Activated T-helper 2 cell treated with anti-CD3 and anti-CD28 coated beads, Interferon-gamma antibody, Interleukin-2, Interleukin-4, amounts not matched to agents 10 μg/mL and 5 μg/mL and 100 μg/mL, durations not matched to agents 14 hours and 24 hours and 36 hours (primary cell): ENCODE measurements around the gene MYO3A. TPM values are rescaled to one million over a fixed set of nuclear protein-coding genes. Genes with fewer than 3 reads are reported as not detected.

ENCODE experiments used
- DNase-seq: peaks from one replicate; pipeline ENCODE4 v3.0.0; 2021; ENCODE audit warnings: low spot score
- H3K27ac Mint-ChIP-seq: one replicate; pipeline ENCODE4 v1.8.0; 2021; ENCODE audit warnings: mixed read lengths
- H3K27me3 Mint-ChIP-seq: one replicate; pipeline ENCODE4 v1.8.0; 2021; ENCODE audit warnings: low read depth, mixed read lengths
- H3K36me3 Mint-ChIP-seq: one replicate; pipeline ENCODE4 v1.8.0; 2021; ENCODE audit warnings: low read depth, mixed read lengths
- H3K4me1 Mint-ChIP-seq: one replicate; pipeline ENCODE4 v1.8.0; 2021; ENCODE audit warnings: low read depth, mixed read lengths
- H3K4me3 Mint-ChIP-seq: one replicate; pipeline ENCODE4 v1.8.0; 2021; ENCODE audit warnings: low read depth, mild to moderate bottlenecking, moderate library complexity, mixed read lengths
- H3K9me3 Mint-ChIP-seq: one replicate; pipeline ENCODE4 v1.8.0; 2021; ENCODE audit warnings: mixed read lengths
- intact Hi-C: fragments of 100-400 bp; cut with micrococcal nuclease; formaldehyde crosslinking; loops from one replicate; pipeline ENCODE4 v1.15.1; 2023
- total RNA-seq: library from RNA; stranded (reverse); gene quantifications from 2 replicates; pipeline ENCODE4 v1.2.3, GENCODE V29; 2022

MYO3A gene
- total RNA-seq, 1 donor from 2014 or later, result not detected

- intact Hi-C loops, result no loop called here
- Mint-ChIP-seq H3K27me3 (peaks cover 66% of the 10 kb centered on the region), H3K4me1 (peaks cover 4% of the 10 kb centered on the region), H3K27ac (no peak overlapping the region), H3K36me3 (no peaks in the 10 kb centered on the region), H3K9me3 (no peaks in the 10 kb centered on the region), H3K4me3 (no peak overlapping the region)
- no peak for DNase-seq
Observed at GRCh38 chr10:26222563-26222962, 288.5 kb downstream of the MYO3A start.

GRCh38 chr10:26225322-26225721 lies 291.3 kb downstream of the MYO3A start:
- DNase-seq, result no peak
- Mint-ChIP-seq H3K9me3 (no peaks in the 10 kb centered on the region), H3K4me3 (no peak overlapping the region), H3K27ac (no peak overlapping the region), H3K4me1 (no peaks in the 10 kb centered on the region), H3K27me3 (peaks cover 44% of the 10 kb centered on the region), H3K36me3 (no peaks in the 10 kb centered on the region)
- intact Hi-C loops, result no loop called here

- Mint-ChIP-seq H3K4me3 (no peak overlapping the region), H3K36me3 (no peaks in the 10 kb centered on the region), H3K27ac (no peak overlapping the region), H3K9me3 (no peaks in the 10 kb centered on the region), H3K27me3 (peaks cover 20% of the 10 kb centered on the region), H3K4me1 (no peaks in the 10 kb centered on the region)
- intact Hi-C loops, result no loop called here
- DNase-seq, result no peak
Observed at GRCh38 chr10:26227786-26228185, 293.8 kb downstream of the MYO3A start.

- Mint-ChIP-seq H3K4me1 (no peaks in the 10 kb centered on the region), H3K27ac (no peak overlapping the region), H3K27me3 (no peaks in the 10 kb centered on the region), H3K9me3 (no peaks in the 10 kb centered on the region), H3K36me3 (no peaks in the 10 kb centered on the region), H3K4me3 (no peak overlapping the region)
- no peak for DNase-seq
- intact Hi-C loops, result no loop called here
Observed at GRCh38 chr10:26232174-26232573, 298.1 kb downstream of the MYO3A start.

GRCh38 chr10:26235761-26236160 lies 301.7 kb downstream of the MYO3A start:
- Mint-ChIP-seq H3K4me1 (no peaks in the 10 kb centered on the region), H3K27ac (no peak overlapping the region), H3K9me3 (no peaks in the 10 kb centered on the region), H3K36me3 (no peaks in the 10 kb centered on the region), H3K27me3 (no peaks in the 10 kb centered on the region), H3K4me3 (no peak overlapping the region)
- intact Hi-C loops, result no loop called here
- DNase-seq, result no peak

GRCh38 chr10:26238378-26238777 lies 304.3 kb downstream of the MYO3A start:
- H3K4me3 Mint-ChIP-seq, result no peak overlapping the region
- DNase-seq, result no peak
- intact Hi-C loops, result no loop called here
- no peak overlapping the region for H3K27ac Mint-ChIP-seq
- peaks cover 4% of the 10 kb centered on the region for H3K27me3 Mint-ChIP-seq
- no peaks in the 10 kb centered on the region for H3K9me3 Mint-ChIP-seq
- no peaks in the 10 kb centered on the region for H3K4me1 Mint-ChIP-seq
- H3K36me3 Mint-ChIP-seq, result no peaks in the 10 kb centered on the region

GRCh38 chr10:26242706-26243350 lies 308.8 kb downstream of the MYO3A start:
- Mint-ChIP-seq H3K27me3 (peaks cover 6% of the 10 kb centered on the region), H3K36me3 (no peaks in the 10 kb centered on the region), H3K4me1 (no peaks in the 10 kb centered on the region), H3K4me3 (no peak overlapping the region), H3K27ac (no peak overlapping the region), H3K9me3 (no peaks in the 10 kb centered on the region)
- no peak for DNase-seq
- intact Hi-C loops, result no loop called here

GRCh38 chr10:26243351-26243720 lies 309.3 kb downstream of the MYO3A start:
- no peak overlapping the region for H3K27ac Mint-ChIP-seq
- no peak for DNase-seq
- no peak overlapping the region for H3K4me3 Mint-ChIP-seq
- H3K27me3 Mint-ChIP-seq, result peaks cover 6% of the 10 kb centered on the region
- H3K9me3 Mint-ChIP-seq, result no peaks in the 10 kb centered on the region
- H3K4me1 Mint-ChIP-seq, result no peaks in the 10 kb centered on the region
- no peaks in the 10 kb centered on the region for H3K36me3 Mint-ChIP-seq
- intact Hi-C loops, result no loop called here

GRCh38 chr10:26249681-26250080 lies 315.7 kb downstream of the MYO3A start:
- H3K27ac Mint-ChIP-seq, result no peak overlapping the region
- no peaks in the 10 kb centered on the region for H3K27me3 Mint-ChIP-seq
- no peaks in the 10 kb centered on the region for H3K4me1 Mint-ChIP-seq
- H3K4me3 Mint-ChIP-seq, result no peak overlapping the region
- H3K36me3 Mint-ChIP-seq, result no peaks in the 10 kb centered on the region
- intact Hi-C loops, result no loop called here
- no peaks in the 10 kb centered on the region for H3K9me3 Mint-ChIP-seq
- no peak for DNase-seq

GRCh38 chr10:26251925-26252324 lies 317.9 kb downstream of the MYO3A start:
- Mint-ChIP-seq H3K36me3 (no peaks in the 10 kb centered on the region), H3K9me3 (no peaks in the 10 kb centered on the region), H3K27me3 (peaks cover 2% of the 10 kb centered on the region), H3K27ac (no peak overlapping the region), H3K4me1 (no peaks in the 10 kb centered on the region), H3K4me3 (no peak overlapping the region)
- no peak for DNase-seq
- intact Hi-C loops, result no loop called here

- H3K27me3 Mint-ChIP-seq, result peaks cover 2% of the 10 kb centered on the region
- no peaks in the 10 kb centered on the region for H3K4me1 Mint-ChIP-seq
- no peak overlapping the region for H3K27ac Mint-ChIP-seq
- no peaks in the 10 kb centered on the region for H3K36me3 Mint-ChIP-seq
- H3K9me3 Mint-ChIP-seq, result no peaks in the 10 kb centered on the region
- intact Hi-C loops, result no loop called here
- DNase-seq, result no peak
- H3K4me3 Mint-ChIP-seq, result no peak overlapping the region
Observed at GRCh38 chr10:26254616-26255015, 320.6 kb downstream of the MYO3A start.

- Mint-ChIP-seq H3K4me3 (no peak overlapping the region), H3K27me3 (peaks cover 9% of the 10 kb centered on the region), H3K27ac (no peak overlapping the region), H3K4me1 (no peaks in the 10 kb centered on the region), H3K36me3 (no peaks in the 10 kb centered on the region), H3K9me3 (no peaks in the 10 kb centered on the region)
- intact Hi-C loops, result no loop called here
- DNase-seq, result no peak
Observed at GRCh38 chr10:26259341-26259740, 325.3 kb downstream of the MYO3A start.
